ENCODE data around the gene ARRDC5.

Gene ARRDC5

DNA sequence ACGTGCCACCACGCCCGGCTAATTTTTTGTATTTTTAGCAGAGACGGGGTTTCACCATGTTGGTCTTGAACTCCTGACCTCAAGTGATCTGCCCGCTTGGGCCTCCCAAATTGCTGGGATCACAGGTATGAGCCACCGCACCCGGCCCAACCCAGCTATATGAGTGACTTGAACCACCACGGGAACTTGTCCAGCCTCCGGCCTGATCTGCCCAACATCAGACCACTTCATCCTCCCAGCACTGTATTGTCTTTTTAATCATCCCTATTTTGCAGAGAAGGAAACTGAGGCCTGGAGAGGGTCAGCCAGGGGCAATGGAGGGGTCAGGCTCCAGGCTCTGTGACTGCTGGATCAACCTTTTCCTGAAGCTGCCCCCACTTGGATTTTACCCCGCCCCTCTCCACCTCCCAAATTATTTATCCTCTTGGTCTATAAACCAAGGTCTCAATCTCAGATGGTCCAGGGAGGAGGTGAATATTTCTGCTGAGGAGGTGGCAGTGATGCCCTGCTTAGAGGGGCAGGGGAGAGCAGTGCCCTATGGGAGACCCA, 34.3 kb downstream of the ARRDC5 start:
- Histone ChIP-seq H4K20me1 (ENCODE audit: insufficient read depth, low read length, poor library complexity, severe bottlenecking) (peaks cover 15% of the 10 kb centered on the region), H3K36me3 (ENCODE audit: insufficient read depth, low read length) (no peaks in the 10 kb centered on the region), H3F3A (ENCODE audit: low read depth) (0 out of 2 replicates have a peak, but pooled peaks cover 3% of the 10 kb centered on the region), H3K9me3 (ENCODE audit: insufficient read depth, low read depth, low read length) (no peaks in the 10 kb centered on the region), H3K9ac (ENCODE audit: low read depth, low read length, poor library complexity, severe bottlenecking) (no peak overlapping the region), H3K4me2 (ENCODE audit: low read depth, low read length, poor library complexity, severe bottlenecking) (no peak overlapping the region), H3K4me3 (ENCODE audit: low read length, poor library complexity, severe bottlenecking) (no peak overlapping the region), H3K4me1 (ENCODE audit: insufficient read depth, low read length, poor library complexity, severe bottlenecking) (peaks cover 21% of the 10 kb centered on the region), H3K79me2 (ENCODE audit: insufficient read depth, low read length) (peaks cover 37% of the 10 kb centered on the region), H3K27me3 (ENCODE audit: insufficient read depth, low read length, poor library complexity, severe bottlenecking) (no peaks in the 10 kb centered on the region), H2AFZ (ENCODE audit: low read length) (no peak overlapping the region), H3K9me2 (replicated peaks; ENCODE audit: low read depth, low read length) (no peaks in the 10 kb centered on the region)
- TF ChIP-seq, protein P1, sequence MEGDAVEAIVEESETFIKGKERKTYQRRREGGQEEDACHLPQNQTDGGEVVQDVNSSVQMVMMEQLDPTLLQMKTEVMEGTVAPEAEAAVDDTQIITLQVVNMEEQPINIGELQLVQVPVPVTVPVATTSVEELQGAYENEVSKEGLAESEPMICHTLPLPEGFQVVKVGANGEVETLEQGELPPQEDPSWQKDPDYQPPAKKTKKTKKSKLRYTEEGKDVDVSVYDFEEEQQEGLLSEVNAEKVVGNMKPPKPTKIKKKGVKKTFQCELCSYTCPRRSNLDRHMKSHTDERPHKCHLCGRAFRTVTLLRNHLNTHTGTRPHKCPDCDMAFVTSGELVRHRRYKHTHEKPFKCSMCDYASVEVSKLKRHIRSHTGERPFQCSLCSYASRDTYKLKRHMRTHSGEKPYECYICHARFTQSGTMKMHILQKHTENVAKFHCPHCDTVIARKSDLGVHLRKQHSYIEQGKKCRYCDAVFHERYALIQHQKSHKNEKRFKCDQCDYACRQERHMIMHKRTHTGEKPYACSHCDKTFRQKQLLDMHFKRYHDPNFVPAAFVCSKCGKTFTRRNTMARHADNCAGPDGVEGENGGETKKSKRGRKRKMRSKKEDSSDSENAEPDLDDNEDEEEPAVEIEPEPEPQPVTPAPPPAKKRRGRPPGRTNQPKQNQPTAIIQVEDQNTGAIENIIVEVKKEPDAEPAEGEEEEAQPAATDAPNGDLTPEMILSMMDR (conservative IDR thresholded peaks at IDR 0.05; ENCODE audit: low read length): no peak
- no peak for TF ChIP-seq EZH2phosphoT487 (IDR thresholded peaks at IDR 0.05; ENCODE audit: borderline replicate concordance)

DNA sequence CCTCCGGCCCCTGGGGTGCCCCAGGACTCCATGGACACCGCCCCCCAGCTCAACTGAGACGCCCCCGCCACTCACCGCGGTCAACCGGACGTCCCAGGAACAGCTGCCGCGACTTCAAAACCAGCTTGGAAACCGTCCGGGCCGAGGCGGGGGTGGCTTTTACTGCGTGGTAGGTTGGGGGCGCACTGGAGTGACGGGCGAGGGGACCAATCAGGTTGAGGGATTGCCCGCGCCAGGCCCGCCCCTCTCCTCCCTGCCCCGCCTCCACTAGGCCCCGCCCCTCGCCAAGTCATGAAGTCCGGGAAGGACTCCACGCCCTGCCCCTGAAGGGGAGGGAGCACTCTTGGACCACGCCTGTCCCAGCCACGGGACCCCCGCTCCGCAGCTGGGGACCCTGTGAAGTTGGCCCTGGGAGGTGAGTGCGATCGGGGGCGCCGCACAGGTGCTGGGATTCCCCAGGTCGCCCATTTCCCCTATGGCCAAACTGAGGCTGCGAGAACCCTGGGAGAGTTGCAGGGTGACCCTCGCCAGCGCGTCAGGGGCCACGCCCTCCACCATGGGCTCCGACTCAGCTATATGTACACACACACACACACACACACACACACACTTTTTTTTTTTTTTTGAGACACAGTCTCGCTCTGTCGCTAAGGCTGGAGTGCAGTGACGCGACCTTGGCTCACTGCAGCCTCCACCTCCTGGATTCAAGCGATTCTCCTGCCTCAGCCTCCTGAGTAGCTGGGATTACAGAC, 35.0 kb downstream of the ARRDC5 start, which contains the start of gene PLIN3:
Gene PLIN3, minus strand, starts transcription at position 134 of the 752 bp plus-strand sequence. CDS start 6,273 bp downstream, outside the sequence.
- no peaks in the 10 kb centered on the region for H3K27me3 ChIP-seq (ENCODE audit: insufficient read depth, low read length, poor library complexity, severe bottlenecking)
- peaks cover 39% of the 10 kb centered on the region for H3K79me2 ChIP-seq (ENCODE audit: insufficient read depth, low read length)
- 0 out of 2 replicates have a peak, but pooled peaks cover 3% of the 10 kb centered on the region for H3F3A ChIP-seq (ENCODE audit: low read depth)
- no peaks in the 10 kb centered on the region for H3K36me3 ChIP-seq (ENCODE audit: insufficient read depth, low read length)
- no peak for TF ChIP-seq EZH2phosphoT487 (IDR thresholded peaks at IDR 0.05; ENCODE audit: borderline replicate concordance)
- TF ChIP-seq, protein P1 (conservative IDR thresholded peaks at IDR 0.05; ENCODE audit: low read length): no peak
- peaks cover 15% of the 10 kb centered on the region for H4K20me1 ChIP-seq (ENCODE audit: insufficient read depth, low read length, poor library complexity, severe bottlenecking)
- peak within 1 kb of the TSS; percentile 86 for H3K4me3 ChIP-seq (ENCODE audit: low read length, poor library complexity, severe bottlenecking)
- no peaks in the 10 kb centered on the region for H3K9me3 ChIP-seq (ENCODE audit: insufficient read depth, low read depth, low read length)
- peak within 1 kb of the TSS; percentile 97 for H3K4me2 ChIP-seq (ENCODE audit: low read depth, low read length, poor library complexity, severe bottlenecking)
- H2AFZ ChIP-seq (ENCODE audit: low read length): peak within 1 kb of the TSS; percentile 89
- H3K4me1 ChIP-seq (ENCODE audit: insufficient read depth, low read length, poor library complexity, severe bottlenecking): peaks cover 21% of the 10 kb centered on the region
- peak within 1 kb of the TSS; percentile 95 for H3K9ac ChIP-seq (ENCODE audit: low read depth, low read length, poor library complexity, severe bottlenecking)
- H3K9me2 ChIP-seq (replicated peaks; ENCODE audit: low read depth, low read length): no peaks in the 10 kb centered on the region

DNA sequence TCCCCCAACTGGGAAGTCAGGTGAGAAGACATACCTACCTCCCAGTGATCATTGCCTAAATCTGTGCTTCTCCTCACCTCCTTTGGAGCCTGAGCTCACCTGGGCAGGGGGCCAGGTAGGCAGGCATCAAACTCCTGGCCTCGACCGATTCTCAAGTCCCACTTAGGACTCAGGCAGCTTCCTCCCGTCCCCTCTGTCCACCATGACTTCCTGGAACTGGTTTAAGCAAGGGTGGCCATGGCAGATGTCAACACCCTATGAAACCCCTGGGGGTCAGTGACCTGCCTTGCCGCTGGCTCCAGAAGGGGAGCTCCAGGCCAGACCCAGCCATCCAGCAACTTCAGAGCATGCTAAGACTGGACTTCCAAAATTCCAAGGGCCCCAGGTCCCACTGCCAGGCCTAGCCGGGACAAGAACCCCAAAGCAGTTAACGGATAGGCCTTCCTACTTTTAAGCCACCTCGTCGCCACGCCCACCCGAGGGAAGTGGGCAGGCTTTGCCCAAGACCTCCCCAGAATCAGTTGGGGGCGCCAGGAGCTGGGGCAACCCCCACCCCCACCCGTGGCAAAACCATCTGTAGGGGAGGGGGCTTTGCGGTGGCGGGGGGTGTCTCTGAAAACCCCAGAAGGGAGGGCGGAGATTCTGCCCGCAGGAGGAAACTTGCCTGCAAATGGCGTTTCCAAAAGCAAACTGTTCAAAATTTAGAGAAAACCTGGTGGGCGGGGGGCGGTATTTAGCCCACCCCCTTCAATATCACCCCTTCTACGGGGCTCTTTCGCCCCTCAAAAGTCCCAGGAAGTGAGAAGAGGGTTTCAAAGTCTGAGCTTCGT, 35.9 kb downstream of the ARRDC5 start:
- Histone ChIP-seq H2AFZ (ENCODE audit: low read length) (peak overlapping the region; percentile 89), H3K79me2 (ENCODE audit: insufficient read depth, low read length) (peaks cover 45% of the 10 kb centered on the region), H3F3A (ENCODE audit: low read depth) (0 out of 2 replicates have a peak, but pooled peaks cover 3% of the 10 kb centered on the region), H3K4me2 (ENCODE audit: low read depth, low read length, poor library complexity, severe bottlenecking) (peak overlapping the region; percentile 97), H4K20me1 (ENCODE audit: insufficient read depth, low read length, poor library complexity, severe bottlenecking) (peaks cover 15% of the 10 kb centered on the region), H3K4me3 (ENCODE audit: low read length, poor library complexity, severe bottlenecking) (peak overlapping the region; percentile 86), H3K36me3 (ENCODE audit: insufficient read depth, low read length) (no peaks in the 10 kb centered on the region), H3K9me2 (replicated peaks; ENCODE audit: low read depth, low read length) (no peaks in the 10 kb centered on the region), H3K9ac (ENCODE audit: low read depth, low read length, poor library complexity, severe bottlenecking) (peak overlapping the region; percentile 95), H3K4me1 (ENCODE audit: insufficient read depth, low read length, poor library complexity, severe bottlenecking) (peaks cover 21% of the 10 kb centered on the region), H3K27me3 (ENCODE audit: insufficient read depth, low read length, poor library complexity, severe bottlenecking) (no peaks in the 10 kb centered on the region), H3K9me3 (ENCODE audit: insufficient read depth, low read depth, low read length) (no peaks in the 10 kb centered on the region)
- no peak for TF ChIP-seq EZH2phosphoT487 (IDR thresholded peaks at IDR 0.05; ENCODE audit: borderline replicate concordance)
- TF ChIP-seq, protein P1 (conservative IDR thresholded peaks at IDR 0.05; ENCODE audit: low read length): no peak

Measured in Loucy (cell line).